ENCODE results near the gene DPM2. TPM values are rescaled to one million over a fixed set of nuclear protein-coding genes. Genes with fewer than 3 reads are reported as not detected.
A peak's percentile ranks its signal among the peaks of the same experiment; 100 is the strongest.

DPM2 gene
- total and polyA plus RNA-seq, 5 donors = 13.6 to 20.0 (median 16.4) TPM

DNA sequence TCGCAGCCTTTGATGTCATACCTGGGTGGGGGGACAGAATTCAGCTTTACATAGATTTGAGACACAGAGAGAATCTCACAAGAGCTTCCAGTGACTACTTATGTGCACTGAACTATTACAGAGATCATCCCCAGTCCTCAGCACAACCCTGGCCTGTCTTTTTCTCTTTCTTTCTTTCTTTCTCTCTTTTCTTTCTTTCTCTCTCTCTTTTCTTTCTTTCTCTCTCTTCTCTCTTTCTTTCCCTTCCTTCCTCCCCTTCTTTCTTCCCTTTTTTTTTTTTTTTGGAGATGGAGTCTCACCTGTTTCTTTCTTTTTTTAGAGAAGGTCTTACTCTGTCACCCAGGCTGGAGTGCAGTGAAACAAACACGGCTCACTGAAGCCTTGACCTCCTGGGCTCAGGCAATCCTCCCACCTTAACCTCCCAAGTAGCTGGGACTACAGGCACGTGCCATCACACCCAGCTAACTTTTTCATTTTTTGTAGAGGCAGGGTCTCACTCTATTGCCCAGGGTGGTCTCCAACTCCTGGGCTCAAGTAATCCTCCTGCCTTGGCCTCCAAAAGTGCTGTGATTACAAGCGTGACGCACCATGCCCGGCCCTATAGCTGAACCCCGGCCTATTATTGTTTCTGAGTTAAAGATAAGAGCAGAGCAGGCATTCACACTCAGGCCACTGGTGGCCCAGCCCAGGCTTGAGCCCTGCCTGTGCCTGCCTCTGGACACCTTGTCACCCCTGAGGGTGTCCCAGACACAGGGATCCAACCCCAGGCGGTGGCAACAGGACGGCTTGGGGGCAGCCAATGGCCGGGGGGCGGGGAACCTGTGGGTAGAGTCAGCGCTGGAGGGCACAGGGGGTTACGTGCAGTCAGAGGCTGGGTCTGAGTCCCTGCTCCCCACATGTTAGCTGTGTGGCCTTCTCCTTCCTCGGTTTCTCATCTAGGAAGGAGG lies 11.4 kb downstream of the DPM2 start:
- intact Hi-C loops (cut with DNase I) = loop anchor here in 3 of 4 donors (10.0 kb wide), 2 partner anchors 191 to 421 kb away; partner anchors contain the start of gene TOR2A (in 1 of the 3)
- ATAC-seq = no peak
- Histone ChIP-seq H3K27me3 (ENCODE audit: control insufficient read depth, insufficient read depth) (no peaks in the 10 kb centered on the region), H3K4me3 (ENCODE audit: low read length) (no peak overlapping the region), H3K4me1 (ENCODE audit: control insufficient read depth, insufficient read depth, low read length) (peaks cover 6% of the 10 kb centered on the region), H3K9me3 (ENCODE audit: control insufficient read depth, low read length) (no peaks in the 10 kb centered on the region), H3K27ac (ENCODE audit: low read length) (no peak overlapping the region)
- peak in 1 of 3 donors; percentile 33 for DNase-seq
- WGBS = 75% methylated on average over 14 of the region's 14 CpGs

- DNase-seq (peak in 1 of 3 donors; percentile 30), ATAC-seq (no peak)
- H3K9me3 ChIP-seq (ENCODE audit: control insufficient read depth, low read length) = no peaks in the 10 kb centered on the region
- H3K4me3 ChIP-seq (ENCODE audit: low read length) = no peak overlapping the region
- intact Hi-C loops (cut with DNase I) = loop anchor here (5.0 to 10.0 kb wide), 5 partner anchors 188 to 420 kb away; partner anchors contain the start of gene TOR2A (in 3 of the 4)
- no peaks in the 10 kb centered on the region for H3K27me3 ChIP-seq (ENCODE audit: control insufficient read depth, insufficient read depth)
- H3K27ac ChIP-seq (ENCODE audit: low read length) = no peak overlapping the region
- 87% methylated on average over 22 of the region's 22 CpGs for WGBS
- H3K4me1 ChIP-seq (ENCODE audit: control insufficient read depth, insufficient read depth, low read length) = peaks cover 3% of the 10 kb centered on the region
Measured at GRCh38 chr9:127924736-127925444, 12.8 kb downstream of the DPM2 start.

- no peak overlapping the region for H3K4me3 ChIP-seq (ENCODE audit: low read length)
- H3K27me3 ChIP-seq (ENCODE audit: control insufficient read depth, insufficient read depth) = no peaks in the 10 kb centered on the region
- no peak for DNase-seq
- 74% methylated on average over 8 of the region's 8 CpGs for WGBS
- ATAC-seq = no peak
- H3K4me1 ChIP-seq (ENCODE audit: control insufficient read depth, insufficient read depth, low read length) = peaks cover 5% of the 10 kb centered on the region
- H3K9me3 ChIP-seq (ENCODE audit: control insufficient read depth, low read length) = no peaks in the 10 kb centered on the region
- intact Hi-C loops (cut with DNase I) = loop anchor here (5.0 to 10.0 kb wide), 5 partner anchors 186 to 419 kb away; partner anchors contain the start of gene TOR2A (in 3 of the 4)
- H3K27ac ChIP-seq (ENCODE audit: low read length) = no peak overlapping the region
Measured at GRCh38 chr9:127923771-127924170, 13.9 kb downstream of the DPM2 start.

DNA sequence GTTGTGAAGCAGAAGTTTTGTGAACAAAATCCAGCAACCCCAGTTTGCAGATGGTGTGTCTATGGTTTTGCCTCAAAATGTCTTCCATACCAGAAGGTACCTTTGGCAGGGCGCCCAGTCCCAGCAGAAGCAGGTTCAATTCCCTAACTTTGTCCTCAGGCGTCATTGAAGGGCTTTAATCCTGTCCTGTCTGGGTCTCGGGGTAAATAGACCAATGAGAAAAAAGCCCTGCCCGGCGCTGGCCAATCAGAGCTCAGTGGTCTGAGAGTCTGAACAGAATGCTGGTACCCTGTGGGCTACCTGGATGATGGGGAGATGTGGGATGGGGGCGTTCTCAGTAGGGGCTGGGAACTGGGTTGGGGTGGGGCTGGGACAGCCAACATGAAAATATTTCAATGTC lies 14.6 kb downstream of the DPM2 start:
- Histone ChIP-seq H3K9me3 (ENCODE audit: control insufficient read depth, low read length) (no peaks in the 10 kb centered on the region), H3K27me3 (ENCODE audit: control insufficient read depth, insufficient read depth) (no peaks in the 10 kb centered on the region), H3K27ac (ENCODE audit: low read length) (no peak overlapping the region), H3K4me3 (ENCODE audit: low read length) (no peak overlapping the region), H3K4me1 (ENCODE audit: control insufficient read depth, insufficient read depth, low read length) (peaks cover 11% of the 10 kb centered on the region)
- DNase-seq (peak in 1 of 3 donors; percentile 62), ATAC-seq (no peak)
- intact Hi-C loops (cut with DNase I) = loop anchor here (5.0 to 10.0 kb wide), 5 partner anchors 186 to 418 kb away; partner anchors contain the start of gene TOR2A (in 3 of the 4)
- WGBS = 55% methylated on average over 6 of the region's 6 CpGs

DNA sequence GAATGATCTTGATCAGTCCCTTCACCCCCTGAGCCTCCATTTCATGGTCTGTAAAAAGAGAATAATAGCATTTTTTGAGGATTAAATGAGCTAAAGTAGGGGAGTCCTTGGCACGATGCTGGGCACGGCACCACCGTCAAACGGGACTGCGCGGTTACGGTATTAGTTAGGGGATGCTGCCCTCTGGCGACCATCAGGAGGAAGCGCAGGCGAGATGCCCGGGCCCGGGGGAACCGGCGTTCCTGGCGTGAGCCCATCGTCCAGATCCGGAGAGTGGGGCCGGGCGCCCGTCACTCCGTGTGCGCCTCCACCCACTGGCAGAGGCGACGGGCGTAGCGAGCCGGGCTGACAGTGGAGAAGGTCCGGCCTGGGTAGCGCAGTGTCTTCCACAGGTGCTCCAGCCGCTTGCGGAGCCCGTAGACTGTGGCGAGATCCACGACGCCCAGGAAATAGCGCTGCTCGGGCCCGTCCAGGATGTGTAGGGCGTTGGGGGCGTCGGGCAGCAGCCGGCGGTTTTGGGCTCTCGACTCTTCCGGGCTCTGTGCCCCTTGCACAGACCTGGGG lies 16.0 kb downstream of the DPM2 start:
- intact Hi-C loops (cut with DNase I) = loop anchor here (2.0 to 10.0 kb wide), 6 partner anchors 184 to 417 kb away; partner anchors contain the start of gene TOR2A (in 4 of the 4)
- Histone ChIP-seq H3K27ac (ENCODE audit: low read length) (no peak overlapping the region), H3K27me3 (ENCODE audit: control insufficient read depth, insufficient read depth) (no peaks in the 10 kb centered on the region), H3K4me1 (ENCODE audit: control insufficient read depth, insufficient read depth, low read length) (peaks cover 10% of the 10 kb centered on the region), H3K9me3 (ENCODE audit: control insufficient read depth, low read length) (no peaks in the 10 kb centered on the region), H3K4me3 (ENCODE audit: low read length) (no peak overlapping the region)
- DNase-seq = peak; percentile 77 to 92 (median 90)
- ATAC-seq = peak; percentile 18 to 24
- WGBS = 9% methylated on average over 45 of the region's 45 CpGs

- intact Hi-C loops (cut with DNase I) = loop anchor here (2.0 to 10.0 kb wide), 6 partner anchors 183 to 416 kb away; partner anchors contain the start of gene TOR2A (in 4 of the 4)
- WGBS = 89% methylated on average over 7 of the region's 7 CpGs
- DNase-seq = peak in 1 of 3 donors; percentile 34
- H3K27ac ChIP-seq (ENCODE audit: low read length) = no peak overlapping the region
- peaks cover 15% of the 10 kb centered on the region for H3K4me1 ChIP-seq (ENCODE audit: control insufficient read depth, insufficient read depth, low read length)
- H3K4me3 ChIP-seq (ENCODE audit: low read length) = no peak overlapping the region
- no peaks in the 10 kb centered on the region for H3K27me3 ChIP-seq (ENCODE audit: control insufficient read depth, insufficient read depth)
- no peak for ATAC-seq
- no peaks in the 10 kb centered on the region for H3K9me3 ChIP-seq (ENCODE audit: control insufficient read depth, low read length)
Measured at GRCh38 chr9:127920794-127921193, 16.9 kb downstream of the DPM2 start.

- no peak overlapping the region for H3K4me3 ChIP-seq (ENCODE audit: low read length)
- DNase-seq (peak; percentile 86 to 95 (median 92)), ATAC-seq (peak; percentile 50 to 81)
- no peaks in the 10 kb centered on the region for H3K9me3 ChIP-seq (ENCODE audit: control insufficient read depth, low read length)
- H3K27ac ChIP-seq (ENCODE audit: low read length) = peak overlapping the region; percentile 75
- no peaks in the 10 kb centered on the region for H3K27me3 ChIP-seq (ENCODE audit: control insufficient read depth, insufficient read depth)
- intact Hi-C loops (cut with DNase I) = loop anchor here in 1 of 4 donors (5.0 kb wide), 2 partner anchors 37 to 117 kb away; partner anchors contain the start of gene FPGS
- 49% methylated on average over 8 of the region's 8 CpGs for WGBS
- peaks cover 15% of the 10 kb centered on the region for H3K4me1 ChIP-seq (ENCODE audit: control insufficient read depth, insufficient read depth, low read length)
Measured at GRCh38 chr9:127919253-127919815, 18.3 kb downstream of the DPM2 start.

- H3K4me3 ChIP-seq (ENCODE audit: low read length) = no peak overlapping the region
- H3K4me1 ChIP-seq (ENCODE audit: control insufficient read depth, insufficient read depth, low read length) = peaks cover 15% of the 10 kb centered on the region
- ATAC-seq (peak in 1 of 2 donors; percentile 9), DNase-seq (peak in 2 of 3 donors; percentile 80 to 87)
- no peaks in the 10 kb centered on the region for H3K27me3 ChIP-seq (ENCODE audit: control insufficient read depth, insufficient read depth)
- peak overlapping the region; percentile 75 for H3K27ac ChIP-seq (ENCODE audit: low read length)
- 89% methylated on average over 8 of the region's 8 CpGs for WGBS
- intact Hi-C loops (cut with DNase I) = loop anchor here in 1 of 4 donors (5.0 kb wide), 2 partner anchors 36 to 116 kb away; partner anchors contain the start of gene FPGS
- no peaks in the 10 kb centered on the region for H3K9me3 ChIP-seq (ENCODE audit: control insufficient read depth, low read length)
Measured at GRCh38 chr9:127918183-127919107, 19.2 kb downstream of the DPM2 start.

- ATAC-seq (no peak), DNase-seq (peak in 1 of 3 donors; percentile 58)
- intact Hi-C loops (cut with DNase I) = loop anchor here in 2 of 4 donors (2.0 to 5.0 kb wide), 3 partner anchors 35 to 115 kb away; partner anchors contain the start of genes AK1 (in 1 of the 2) and FPGS (in 1 of the 2)
- no peaks in the 10 kb centered on the region for H3K27me3 ChIP-seq (ENCODE audit: control insufficient read depth, insufficient read depth)
- no peak overlapping the region for H3K27ac ChIP-seq (ENCODE audit: low read length)
- 61% methylated on average over 6 of the region's 6 CpGs for WGBS
- H3K4me1 ChIP-seq (ENCODE audit: control insufficient read depth, insufficient read depth, low read length) = peaks cover 15% of the 10 kb centered on the region
- no peaks in the 10 kb centered on the region for H3K9me3 ChIP-seq (ENCODE audit: control insufficient read depth, low read length)
- no peak overlapping the region for H3K4me3 ChIP-seq (ENCODE audit: low read length)
Measured at GRCh38 chr9:127917603-127918002, 20.1 kb downstream of the DPM2 start.
